K562 (cell line): ENCODE results near the gene TMEM126B. TPM values are rescaled to one million over a fixed set of nuclear protein-coding genes. Genes with fewer than 3 reads are reported as not detected.

Experiments
- ATAC-seq: fragments of 200-7000 bp; cut with Tn5 transposase; 3 replicates; pipeline ENCODE4 v1.9.1; 2020; ENCODE audit warnings: moderate library complexity
- BruUV-seq: library from RNA; stranded (reverse); fragments of 400-500 nt; replicated peaks from 2 replicates; lab custom pipeline; 2021; lab: Mats Ljungman, UMichigan
- CTCF ChIA-PET: fragments of 300-600 bp; formaldehyde crosslinking; extraction: SDS; loops from one replicate; lab custom pipeline; 2021; ENCODE audit warnings: low intra/inter-chr PET ratio; lab: Yijun Ruan, JAX
- POLR2A ChIA-PET: fragments of 300-600, 350-650 bp; sonication (Branson Sonifier 250); formaldehyde crosslinking; extraction: SDS; loops from one replicate; lab custom pipeline; 2021; ENCODE audit warnings: antibody characterized with exemption, inconsistent platforms; lab: Yijun Ruan, JAX
- DNase-seq, 4 experiments: peaks; one replicate each; pipeline versions ENCODE4 v3.0.0 to v3.0.0-alpha.2; 2011 to 2018; ENCODE audit warnings: low spot score in 3 of 4, mixed read lengths in 3 of 4; ENCODE audit errors: extremely low read depth in 1 of 4
- FAIRE-seq: peaks from 2 replicates; lab custom pipeline; 2011; peaks lifted over from hg19 to GRCh38; lab: Jason Lieb, UNC
- H2AFZ ChIP-seq: 2 replicates; pipeline ENCODE4 v1.6.0; 2011; ENCODE audit warnings: low read depth, low read length, control low read depth, inconsistent platforms
- H3K27ac ChIP-seq: fragments of 200-600 bp; 3 replicates; pipeline ENCODE4 v1.8.0; 2011; ENCODE audit warnings: low read depth, mild to moderate bottlenecking, control low read depth, inconsistent platforms, low read length, moderate library complexity, mixed read lengths; ENCODE audit errors: extremely low read depth
- H3K27me3 ChIP-seq, 2 experiments: fragments of 300-600 bp in 1 of 2; 2 replicates in 1 of 2; 3 replicates in 1 of 2; pipeline versions ENCODE4 v1.6.0 to v1.8.0; 2011; ENCODE audit warnings: inconsistent platforms in 2 of 2, low read length in 2 of 2, mild to moderate bottlenecking in 1 of 2, mixed read lengths in 1 of 2, moderate library complexity in 1 of 2; ENCODE audit not compliant: control insufficient read depth in 2 of 2, insufficient read depth in 2 of 2
- H3K36me3 ChIP-seq: fragments of 300-600 bp; 3 replicates; pipeline ENCODE4 v1.8.0; 2011; ENCODE audit warnings: mild to moderate bottlenecking, low read length, inconsistent platforms; ENCODE audit not compliant: control insufficient read depth, insufficient read depth
- H3K4me1 ChIP-seq, 2 experiments: fragments of 200-600 bp in 1 of 2; replicated peaks in 1 of 2; 2 replicates in 1 of 2; 3 replicates in 1 of 2; pipeline versions ENCODE4 v1.5.1 to v1.8.0; 2011; ENCODE audit warnings: inconsistent platforms in 2 of 2, low read length in 2 of 2, mild to moderate bottlenecking in 1 of 2, mixed read lengths in 1 of 2, moderate library complexity in 1 of 2; ENCODE audit not compliant: control insufficient read depth in 2 of 2, insufficient read depth in 2 of 2
- H3K4me2 ChIP-seq: 2 replicates; pipeline ENCODE4 v1.6.1; 2011; ENCODE audit warnings: low read length, control low read depth, inconsistent platforms, mixed read lengths; ENCODE audit not compliant: insufficient read depth
- H3K4me3 ChIP-seq: fragments of 200-600 bp; sonication (generic), shearing (Covaris generic); 2 replicates; pipeline ENCODE4 v1.5.1; 2016; ENCODE audit warnings: control low read depth, inconsistent platforms
- H3K79me2 ChIP-seq: fragments of 200-600 bp; 3 replicates; pipeline ENCODE4 v1.8.0; 2011; ENCODE audit warnings: low read length, inconsistent platforms; ENCODE audit not compliant: control insufficient read depth, insufficient read depth
- H3K9ac ChIP-seq, 2 experiments: 2 replicates each; pipeline versions ENCODE4 v1.6.0 to v1.6.1; 2011; ENCODE audit warnings: low read depth in 2 of 2, low read length in 2 of 2, control low read depth in 1 of 2, inconsistent platforms in 1 of 2, mild to moderate bottlenecking in 1 of 2, mixed read lengths in 1 of 2; ENCODE audit not compliant: insufficient read depth in 1 of 2
- H3K9me1 ChIP-seq: one replicate; pipeline ENCODE4 v1.6.0; 2011; ENCODE audit warnings: inconsistent platforms, mild to moderate bottlenecking, low read length, moderate library complexity; ENCODE audit not compliant: control insufficient read depth, insufficient read depth
- H3K9me3 ChIP-seq: replicated peaks from 2 replicates; pipeline ENCODE4 v1.5.1; 2011; ENCODE audit warnings: low read depth, low read length, inconsistent platforms; ENCODE audit not compliant: control insufficient read depth, insufficient read depth
- H4K20me1 ChIP-seq: replicated peaks from 2 replicates; pipeline ENCODE4 v1.6.1; 2011; ENCODE audit warnings: low read length, inconsistent platforms, mixed read lengths; ENCODE audit not compliant: control insufficient read depth, insufficient read depth
- CGGBP1 ChIP-seq: fragments of 250-450 bp; sonication (Bioruptor Pico); IDR thresholded peaks from 2 replicates; pipeline ENCODE4 v1.9.0; 2021; ENCODE audit warnings: mild to moderate bottlenecking
- SPI1 ChIP-seq: IDR thresholded peaks from 2 replicates; pipeline ENCODE4 v1.6.1; 2011; ENCODE audit warnings: low read depth, low read length, control low read depth, borderline replicate concordance
- ZNF589 ChIP-seq: fragments of 200-800 bp; sonication (Bioruptor generic); IDR thresholded peaks from 2 replicates; pipeline ENCODE4 v1.6.1; 2016; ENCODE audit warnings: low read depth, missing genetic modification characterization, missing compliant biosample characterization
- WGBS: fragments of 100-300 bp; shearing (Covaris generic); methylation state at CpG from one replicate; pipeline ENCODE4 v1.1.6; 2016; ENCODE audit warnings: low coverage, mixed read lengths; ENCODE audit not compliant: insufficient coverage; ENCODE audit errors: missing lambda C conversion rate; 5-methylcytosine and 5-hydroxymethylcytosine counted together
- in situ Hi-C: fragments of 300-500 bp; cut with MboI; formaldehyde crosslinking; loops from 4 replicates; pipeline ENCODE4 v1.15.0; 2018; ENCODE audit warnings: inconsistent platforms, mixed read lengths
- intact Hi-C: fragments of 100-400 bp; cut with micrococcal nuclease; formaldehyde crosslinking; loops from 2 replicates; pipeline ENCODE4 v1.14.2; 2022
- polyA plus RNA-seq, 8 experiments: library from polyadenylated mRNA; depleted of rRNA in 4 of 8; stranded (reverse) in 5 of 8; unstranded in 3 of 8; fragments of >200 nt; fragmentation: Nextera tagmentation in 2 of 8; fragmentation: Illumina TruSeq in 1 of 8; extraction: Ambion mirVana in 2 of 8; extraction: Trizol in 1 of 8; gene quantifications; 2 replicates each; pipeline versions ENCODE4 v1.2.1 to v1.2.3, GENCODE V29; 2011 to 2014; ENCODE audit warnings: inconsistent platforms in 1 of 8, missing spikeins in 1 of 8
- total RNA-seq, 7 experiments: library from RNA; depleted of rRNA in 6 of 7; stranded (reverse); fragments of >200 nt in 6 of 7; fragmentation: Illumina TruSeq in 2 of 7; extraction: Trizol in 2 of 7; gene quantifications; 2 replicates each; pipeline versions ENCODE4 v1.2.1 to v1.2.3, GENCODE V29; 2011 to 2021; ENCODE audit warnings: low replicate concordance in 1 of 7

TMEM126B gene
- total and polyA plus RNA-seq, 9 of the 15 experiments (the other 6 are each of a cell fraction or from before 2014, with no cell fraction given): 85.5 to 226 (median 164) TPM

GRCh38 chr11:85582111-85582510 lies 46.3 kb upstream of the TMEM126B start:
- ATAC-seq (no peak), DNase-seq (no peak), FAIRE-seq (no peak)
- Histone ChIP-seq H3K27ac (no peak overlapping the region), H3K27me3 (no peaks in the 10 kb centered on the region), H3K4me2 (no peak overlapping the region), H4K20me1 (no peaks in the 10 kb centered on the region), H3K9me1 (no peaks in the 10 kb centered on the region), H3K9me3 (no peaks in the 10 kb centered on the region), H3K4me1 (no peaks in the 10 kb centered on the region), H2AFZ (no peak overlapping the region), H3K79me2 (no peaks in the 10 kb centered on the region), H3K36me3 (no peaks in the 10 kb centered on the region), H3K9ac (no peak overlapping the region), H3K4me3 (no peak overlapping the region)
- CTCF ChIA-PET: interaction anchor here (0.6 kb wide), 1 partner anchor 710 kb away, joined by 3 read pairs; no protein-coding TSS in a partner anchor
- POLR2A ChIA-PET: no interaction called here
- intact Hi-C loops (no loop called here), in situ Hi-C loops (no loop called here)
- WGBS: 3% methylated on average over 2 of the region's 2 CpGs
- TF ChIP-seq SPI1 (0 out of 2 replicates have a peak, but pooled peaks have one; percentile 5), CGGBP1 (CRISPR knock-in tag) (no peak)
- BruUV-seq: no TSS peak

- in situ Hi-C loops: no loop called here
- DNase-seq: no peak
- intact Hi-C loops: no loop called here
- H4K20me1 ChIP-seq: no peaks in the 10 kb centered on the region
- ChIA-PET CTCF (no interaction called here), POLR2A (no interaction called here)
- H3K27me3 ChIP-seq: no peaks in the 10 kb centered on the region
- no peak for FAIRE-seq
- no peak overlapping the region for H3K4me2 ChIP-seq
- no peak overlapping the region for H3K4me3 ChIP-seq
- no TSS peak for BruUV-seq
- no peaks in the 10 kb centered on the region for H3K4me1 ChIP-seq
- no peaks in the 10 kb centered on the region for H3K79me2 ChIP-seq
- no peaks in the 10 kb centered on the region for H3K36me3 ChIP-seq
- WGBS: 0% methylated on average over 3 of the region's 3 CpGs
- no peak overlapping the region for H3K27ac ChIP-seq
- no peak for ATAC-seq
- no peak for TF ChIP-seq ZNF589 (CRISPR knock-in tag)
- TF ChIP-seq, all 486 proteins: peak for 0
- H3K9ac ChIP-seq: no peak overlapping the region
- no peak overlapping the region for H2AFZ ChIP-seq
- H3K9me3 ChIP-seq: no peaks in the 10 kb centered on the region
- H3K9me1 ChIP-seq: no peaks in the 10 kb centered on the region
Observed at GRCh38 chr11:85589373-85589772, 39.0 kb upstream of the TMEM126B start.
